Measurements from ENCODE around the gene LIN7C. TPM values are rescaled to one million over a fixed set of nuclear protein-coding genes. Genes with fewer than 3 reads are reported as not detected.

The LIN7C gene
- total RNA-seq, 1 donor from 2014 or later: 15.1 TPM

DNA sequence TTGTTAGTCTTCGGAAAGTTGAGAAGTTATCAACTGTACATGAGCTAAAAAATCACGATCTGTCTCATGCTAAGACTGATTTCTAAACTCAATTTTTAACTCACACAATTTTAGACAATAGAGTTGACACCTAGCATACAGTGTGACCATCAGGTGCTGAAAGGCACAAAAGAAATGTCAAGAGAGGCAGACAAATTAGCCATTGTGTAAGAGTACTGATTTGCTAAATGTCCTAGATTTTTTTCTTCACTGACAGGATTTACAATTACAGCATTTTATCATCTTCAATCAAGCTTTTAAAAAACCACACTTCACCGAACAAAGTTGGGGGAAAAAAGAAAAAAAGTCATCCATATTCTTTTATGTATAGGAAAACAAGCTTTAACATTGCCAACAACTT, 40.9 kb downstream of the LIN7C start:
- no peaks in the 10 kb centered on the region for H3K9me3 ChIP-seq
- H3K27me3 ChIP-seq: no peaks in the 10 kb centered on the region
- DNase-seq (ENCODE audit: low spot score in 2 of 2): no peak
- no peaks in the 10 kb centered on the region for H3K36me3 ChIP-seq
- peaks cover 0 to 28% of the 10 kb centered on the region in 2 donors for H3K4me1 ChIP-seq
- no peak overlapping the region for H3K4me3 ChIP-seq
- no peak for TF ChIP-seq CTCF (IDR thresholded peaks at IDR 0.05)
- no peak overlapping the region for H3K27ac ChIP-seq
- intact Hi-C loops (cut with DNase I): no loop called here

DNA sequence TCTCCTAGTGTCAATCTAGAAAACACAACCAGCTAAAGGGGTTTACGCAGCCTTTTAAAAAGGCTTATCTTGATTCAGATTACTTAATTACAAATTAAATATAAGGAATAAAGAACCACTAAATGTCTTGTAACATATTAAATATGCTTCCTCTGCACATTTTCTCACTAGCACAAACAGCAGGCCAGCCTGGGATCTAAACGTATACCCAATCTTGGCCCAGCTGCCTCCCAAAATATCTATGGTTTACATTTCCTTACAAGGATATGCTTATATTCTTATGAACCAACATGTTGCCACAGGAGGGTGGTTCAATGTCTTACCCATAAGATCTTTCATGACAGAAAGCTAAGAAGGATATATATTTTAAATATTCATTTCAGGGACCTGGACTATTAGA, 41.7 kb downstream of the LIN7C start:
- no peaks in the 10 kb centered on the region for H3K36me3 ChIP-seq
- H3K4me3 ChIP-seq: peak overlapping the region in 1 of 2 donors; percentile 9
- no peaks in the 10 kb centered on the region for H3K27me3 ChIP-seq
- no peaks in the 10 kb centered on the region for H3K9me3 ChIP-seq
- no peak for DNase-seq (ENCODE audit: low spot score in 2 of 2)
- TF ChIP-seq CTCF (IDR thresholded peaks at IDR 0.05): no peak
- H3K27ac ChIP-seq: peak overlapping the region; percentile 34 to 43
- intact Hi-C loops (cut with DNase I): no loop called here
- H3K4me1 ChIP-seq: peaks cover 0 to 24% of the 10 kb centered on the region in 2 donors

GRCh38 chr11:27464289-27464696, 42.3 kb downstream of the LIN7C start:
- Histone ChIP-seq H3K9me3 (no peaks in the 10 kb centered on the region), H3K4me1 (peaks cover 0 to 22% of the 10 kb centered on the region in 2 donors), H3K27me3 (no peaks in the 10 kb centered on the region), H3K36me3 (no peaks in the 10 kb centered on the region), H3K27ac (peak overlapping the region; percentile 16 to 43), H3K4me3 (peak overlapping the region in 1 of 2 donors; percentile 9)
- TF ChIP-seq CTCF (IDR thresholded peaks at IDR 0.05): no peak
- intact Hi-C loops (cut with DNase I): no loop called here
- no peak for DNase-seq (ENCODE audit: low spot score in 2 of 2)

DNA sequence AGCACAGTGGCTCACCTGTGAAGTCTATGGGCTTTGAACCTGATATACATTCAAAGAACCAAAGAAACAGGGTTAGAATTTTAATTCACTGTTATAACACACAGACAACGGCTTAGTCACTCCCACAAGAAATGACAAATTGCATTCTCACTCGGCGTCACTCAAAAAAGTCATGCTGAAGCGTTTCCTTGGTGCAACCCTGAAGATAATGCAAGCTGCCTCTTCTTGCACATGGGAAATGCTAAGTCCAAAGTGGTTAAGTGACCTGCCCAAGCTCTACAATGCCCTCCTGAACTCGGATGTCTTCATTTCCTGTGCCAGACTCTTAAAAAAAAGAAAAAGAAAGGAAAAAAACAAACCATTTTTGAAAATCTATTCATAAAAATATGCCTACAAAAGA, 44.0 kb downstream of the LIN7C start:
- no peaks in the 10 kb centered on the region for H3K36me3 ChIP-seq
- H3K27ac ChIP-seq: no peak overlapping the region
- no peaks in the 10 kb centered on the region for H3K9me3 ChIP-seq
- H3K4me3 ChIP-seq: no peak overlapping the region
- no peak for DNase-seq (ENCODE audit: low spot score in 2 of 2)
- no peak for TF ChIP-seq CTCF (IDR thresholded peaks at IDR 0.05)
- intact Hi-C loops (cut with DNase I): no loop called here
- H3K27me3 ChIP-seq: no peaks in the 10 kb centered on the region
- H3K4me1 ChIP-seq: peaks cover 0 to 14% of the 10 kb centered on the region in 2 donors

DNA sequence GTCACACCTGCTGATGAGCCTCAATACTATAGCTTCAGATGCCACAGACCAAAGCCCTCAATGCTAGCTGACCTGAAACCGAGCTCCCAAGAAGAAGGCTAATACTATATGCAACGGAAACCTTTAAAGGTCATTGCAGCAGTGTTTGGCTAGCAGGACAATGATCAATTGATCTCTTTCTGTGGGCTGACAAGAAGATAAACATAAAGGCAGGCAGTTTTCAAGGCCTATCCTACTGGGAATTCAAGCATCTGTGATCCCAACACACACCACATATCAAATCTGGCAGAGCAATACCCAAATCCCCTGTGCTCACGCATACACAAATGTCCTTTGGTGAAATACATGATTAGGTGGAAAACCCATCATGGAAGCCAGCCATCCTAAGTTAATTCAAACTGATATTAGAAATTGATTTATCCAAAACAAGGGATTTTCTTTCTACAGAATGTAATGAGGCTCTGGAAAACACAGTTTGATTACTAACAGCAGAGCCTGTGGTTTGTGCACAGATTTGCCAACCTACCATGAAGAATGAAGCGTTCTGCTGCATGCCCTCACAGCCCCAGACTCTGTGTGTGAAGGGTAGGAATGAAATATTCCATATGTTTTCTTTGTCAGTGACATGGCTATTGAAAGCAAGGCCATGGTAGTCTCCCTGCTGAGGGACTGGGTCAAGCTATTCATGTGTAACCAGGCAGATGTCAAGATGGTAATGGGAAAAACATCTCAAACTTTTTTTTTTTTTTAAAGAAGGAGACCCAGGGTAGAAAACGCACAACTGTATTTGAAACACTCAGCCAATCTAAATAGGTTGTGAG, 46.2 kb downstream of the LIN7C start:
- no peaks in the 10 kb centered on the region for H3K36me3 ChIP-seq
- H3K4me1 ChIP-seq: peaks cover 0 to 18% of the 10 kb centered on the region in 2 donors
- no peak overlapping the region for H3K4me3 ChIP-seq
- no peak for TF ChIP-seq CTCF (IDR thresholded peaks at IDR 0.05)
- DNase-seq (ENCODE audit: low spot score in 2 of 2): no peak
- no peaks in the 10 kb centered on the region for H3K9me3 ChIP-seq
- intact Hi-C loops (cut with DNase I): no loop called here
- H3K27me3 ChIP-seq: no peaks in the 10 kb centered on the region
- H3K27ac ChIP-seq: no peak overlapping the region
